ENCODE results near the gene SHISAL1.

Gene SHISAL1

DNA sequence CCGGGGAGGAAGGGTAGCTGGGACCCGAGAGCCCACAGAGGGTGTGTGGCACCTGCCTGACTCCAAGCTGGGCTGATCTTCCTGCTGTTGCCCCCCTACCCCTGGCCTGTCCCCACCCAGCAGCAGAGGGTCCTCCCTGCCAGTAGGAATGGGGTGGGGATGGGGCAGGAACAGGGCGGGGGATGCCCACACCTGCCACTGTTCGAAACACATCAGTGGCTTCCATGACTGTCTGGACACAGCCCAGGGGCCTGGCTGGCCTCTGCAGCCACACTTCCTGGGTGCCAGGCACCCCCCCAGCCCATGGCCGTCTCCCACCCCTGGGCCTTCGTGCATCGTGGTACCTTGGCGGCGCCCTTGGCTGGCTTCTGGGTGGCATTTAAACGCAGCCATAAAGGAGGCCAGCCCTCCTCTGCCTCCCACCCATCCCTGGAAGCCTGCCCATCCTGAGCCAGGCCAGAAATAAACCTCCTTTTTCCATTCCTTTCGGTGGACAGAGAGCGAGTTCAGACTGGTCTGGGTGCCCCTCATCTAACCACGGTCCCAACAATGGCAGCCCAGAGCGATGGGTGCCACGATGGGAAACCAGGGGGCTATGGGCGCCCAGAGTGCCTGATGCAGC, 745 bp upstream of the SHISAL1 start:
- peak overlapping the region; percentile 90 for H3K27ac ChIP-seq
- TF ChIP-seq, protein P1, sequence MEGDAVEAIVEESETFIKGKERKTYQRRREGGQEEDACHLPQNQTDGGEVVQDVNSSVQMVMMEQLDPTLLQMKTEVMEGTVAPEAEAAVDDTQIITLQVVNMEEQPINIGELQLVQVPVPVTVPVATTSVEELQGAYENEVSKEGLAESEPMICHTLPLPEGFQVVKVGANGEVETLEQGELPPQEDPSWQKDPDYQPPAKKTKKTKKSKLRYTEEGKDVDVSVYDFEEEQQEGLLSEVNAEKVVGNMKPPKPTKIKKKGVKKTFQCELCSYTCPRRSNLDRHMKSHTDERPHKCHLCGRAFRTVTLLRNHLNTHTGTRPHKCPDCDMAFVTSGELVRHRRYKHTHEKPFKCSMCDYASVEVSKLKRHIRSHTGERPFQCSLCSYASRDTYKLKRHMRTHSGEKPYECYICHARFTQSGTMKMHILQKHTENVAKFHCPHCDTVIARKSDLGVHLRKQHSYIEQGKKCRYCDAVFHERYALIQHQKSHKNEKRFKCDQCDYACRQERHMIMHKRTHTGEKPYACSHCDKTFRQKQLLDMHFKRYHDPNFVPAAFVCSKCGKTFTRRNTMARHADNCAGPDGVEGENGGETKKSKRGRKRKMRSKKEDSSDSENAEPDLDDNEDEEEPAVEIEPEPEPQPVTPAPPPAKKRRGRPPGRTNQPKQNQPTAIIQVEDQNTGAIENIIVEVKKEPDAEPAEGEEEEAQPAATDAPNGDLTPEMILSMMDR (conservative IDR thresholded peaks at IDR 0.05; ENCODE audit: low read depth) = no peak
- CTCF ChIA-PET = interaction anchor here (0.6 kb wide), 1 partner anchor 8 kb away, joined by 3 read pairs; no protein-coding TSS in a partner anchor
- no peak for DNase-seq (ENCODE audit: low spot score)
- POLR2A ChIA-PET (ENCODE audit: low non-redundant PET) = no interaction called here

DNA sequence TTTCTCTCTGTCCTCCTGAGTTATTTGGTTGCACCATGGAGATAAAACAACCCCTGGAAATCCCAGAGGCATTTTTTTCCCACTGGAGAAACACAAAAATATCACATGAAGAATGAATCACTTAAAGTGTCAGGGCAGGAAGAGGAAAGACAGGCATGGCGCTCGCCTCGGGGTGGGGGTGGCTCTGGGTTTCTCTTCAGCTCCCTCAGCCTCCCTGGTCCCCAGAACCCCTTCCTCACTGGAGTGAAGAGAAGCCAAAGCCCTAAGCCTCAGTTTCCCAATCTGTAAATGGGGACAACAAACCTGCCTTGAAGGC, 938 bp downstream of the SHISAL1 start:
- CTCF ChIA-PET = no interaction called here
- POLR2A ChIA-PET (ENCODE audit: low non-redundant PET) = no interaction called here
- TF ChIP-seq, protein P1 (conservative IDR thresholded peaks at IDR 0.05; ENCODE audit: low read depth) = no peak
- peak; percentile 29 for DNase-seq (ENCODE audit: low spot score)
- peak overlapping the region; percentile 90 for H3K27ac ChIP-seq

DNA sequence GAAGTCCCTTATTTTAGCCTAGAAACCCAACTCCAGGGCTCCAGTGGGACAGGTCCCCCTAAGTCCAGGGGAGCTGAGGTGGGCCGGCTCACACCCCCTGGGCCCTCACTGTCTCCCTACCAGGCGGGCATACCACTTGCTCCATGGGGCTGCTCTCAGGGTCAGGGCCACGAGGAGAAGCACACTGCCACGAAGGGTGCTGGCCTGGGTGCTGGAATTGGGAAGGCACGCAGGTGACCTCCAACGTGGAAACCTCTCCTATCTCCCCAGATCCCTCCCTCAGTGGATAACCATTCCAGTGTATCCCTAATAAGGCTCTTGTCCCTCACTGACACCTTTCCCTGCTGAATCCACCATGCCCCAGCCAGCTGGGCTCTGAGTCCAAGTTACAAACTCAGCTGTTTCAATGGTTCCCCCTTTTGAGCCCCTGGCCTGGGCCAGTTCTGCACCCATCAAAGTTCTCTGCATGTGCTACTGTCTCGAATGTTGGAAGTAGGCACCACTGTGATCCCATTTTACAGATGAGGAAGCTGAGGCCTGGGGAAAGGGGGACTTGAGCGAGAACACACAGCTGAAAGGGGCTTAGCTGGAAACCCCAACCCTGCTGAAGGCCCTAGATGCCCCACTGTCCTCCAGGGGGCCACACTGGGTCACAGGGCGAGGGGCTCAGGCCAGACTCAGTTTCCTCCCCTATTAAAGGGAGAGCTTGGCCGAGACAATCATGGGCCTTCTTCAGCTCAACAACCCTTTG, 1.5 kb downstream of the SHISAL1 start:
- CTCF ChIA-PET = no interaction called here
- peak overlapping the region; percentile 90 for H3K27ac ChIP-seq
- POLR2A ChIA-PET (ENCODE audit: low non-redundant PET) = no interaction called here
- TF ChIP-seq, protein P1 (conservative IDR thresholded peaks at IDR 0.05; ENCODE audit: low read depth) = no peak
- no peak for DNase-seq (ENCODE audit: low spot score)

DNA sequence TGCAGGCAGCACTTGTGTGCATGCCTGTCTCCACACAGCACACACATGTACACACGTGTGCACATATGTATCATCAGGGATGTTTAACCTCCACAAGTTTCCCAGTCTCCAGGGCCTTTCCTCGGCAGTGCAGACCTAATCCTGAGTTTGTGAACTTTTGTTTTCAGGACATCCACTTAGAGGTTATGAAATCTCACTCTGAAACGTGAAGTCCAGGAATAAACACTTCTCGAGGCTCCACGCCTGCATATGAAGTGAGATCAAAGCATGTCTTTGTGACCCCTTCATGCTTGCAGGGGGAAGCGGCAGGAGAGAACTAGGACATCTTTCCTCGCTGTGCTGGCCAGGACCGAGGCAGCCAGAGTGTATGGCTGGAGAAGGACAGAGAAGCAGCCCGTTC, 3.1 kb downstream of the SHISAL1 start:
- ChIA-PET POLR2A (ENCODE audit: low non-redundant PET) (no interaction called here), CTCF (no interaction called here)
- TF ChIP-seq, protein P1 (conservative IDR thresholded peaks at IDR 0.05; ENCODE audit: low read depth) = no peak
- peak overlapping the region; percentile 90 for H3K27ac ChIP-seq
- DNase-seq (ENCODE audit: low spot score) = no peak

DNA sequence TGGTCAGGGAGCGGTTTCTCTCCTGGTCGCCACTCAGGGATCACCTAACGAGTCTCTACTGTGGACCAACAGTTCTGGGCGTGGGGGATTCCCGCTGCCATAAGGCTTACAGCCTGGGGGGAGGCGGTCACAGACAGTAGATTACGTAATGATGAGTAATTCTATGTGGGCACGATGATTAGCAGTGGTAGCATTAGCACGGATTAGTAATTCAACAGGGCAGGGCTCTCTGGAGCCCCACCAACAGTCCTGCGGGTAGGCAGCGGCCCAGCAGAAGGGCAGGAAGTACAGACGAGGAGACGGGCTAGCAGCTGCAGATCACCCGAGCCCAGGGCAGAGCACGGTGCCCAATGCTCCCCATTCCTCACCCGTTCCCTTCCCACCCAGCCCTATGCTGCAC, 3.6 kb downstream of the SHISAL1 start:
- peak overlapping the region; percentile 90 for H3K27ac ChIP-seq
- CTCF ChIA-PET = no interaction called here
- DNase-seq (ENCODE audit: low spot score) = peak; percentile 89
- POLR2A ChIA-PET (ENCODE audit: low non-redundant PET) = no interaction called here
- TF ChIP-seq, protein P1 (conservative IDR thresholded peaks at IDR 0.05; ENCODE audit: low read depth) = no peak

DNA sequence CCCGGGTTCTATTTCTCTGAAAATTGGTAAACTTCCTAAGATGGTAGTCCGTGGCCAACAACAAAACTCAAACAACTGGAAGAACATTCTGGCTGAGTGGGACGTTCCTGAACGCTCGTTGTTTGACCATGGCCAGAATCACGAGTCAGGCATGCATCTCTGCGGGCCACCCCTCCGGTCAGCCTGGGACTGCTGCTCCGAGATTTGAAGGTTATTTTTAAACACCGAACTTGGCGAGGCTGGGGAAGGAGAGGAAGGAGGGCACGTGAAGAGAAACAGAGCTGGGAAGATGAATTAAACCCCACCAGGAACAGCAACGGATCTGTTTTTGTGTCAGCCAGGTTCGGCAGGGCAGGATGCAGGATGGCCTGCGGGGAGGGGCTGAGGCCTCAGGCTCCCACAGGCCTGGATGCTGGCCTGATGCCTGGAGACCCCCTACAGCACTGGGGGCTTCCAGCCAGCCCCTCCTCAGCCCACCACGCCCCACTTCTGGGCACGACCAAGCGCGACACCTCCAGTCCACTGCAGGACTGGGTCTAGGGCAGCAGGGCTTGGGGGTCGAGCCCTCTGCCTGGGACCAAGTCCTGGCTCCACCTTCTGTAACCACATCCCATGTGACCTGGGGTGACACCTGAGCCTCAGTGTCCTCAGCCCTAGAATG, 5.1 kb downstream of the SHISAL1 start:
- TF ChIP-seq, protein P1 (conservative IDR thresholded peaks at IDR 0.05; ENCODE audit: low read depth) = no peak
- ChIA-PET CTCF (no interaction called here), POLR2A (ENCODE audit: low non-redundant PET) (no interaction called here)
- peak overlapping the region; percentile 90 for H3K27ac ChIP-seq
- no peak for DNase-seq (ENCODE audit: low spot score)

Measured in RWPE1 (cell line).